DND-41 (cell line): ENCODE measurements around the gene NUP188.

Experiments used
- CTCF ChIP-seq: IDR thresholded peaks from 2 replicates; pipeline ENCODE4 v1.5.1; 2012; ENCODE audit warnings: borderline replicate concordance, low read length, moderate library complexity, mild to moderate bottlenecking; ENCODE audit not compliant: poor library complexity, severe bottlenecking; ENCODE audit errors: extremely low read depth
- EZH2 ChIP-seq: IDR thresholded peaks from 3 replicates; pipeline ENCODE4 v1.6.1; 2012; ENCODE audit warnings: borderline replicate concordance, low read depth, mild to moderate bottlenecking, moderate library complexity, low read length, inconsistent platforms; ENCODE audit not compliant: severe bottlenecking

- TF ChIP-seq CTCF, result no peak
- no peak for TF ChIP-seq EZH2
Measured at GRCh38 chr9:128902351-128903078, 45.0 kb upstream of the NUP188 start.
